Psoas muscle (tissue), 8 donors: Measurements from ENCODE around the gene HBQ1. TPM values are rescaled to one million over a fixed set of nuclear protein-coding genes. Genes with fewer than 3 reads are reported as not detected.
"Not testable (repeated sequence)": the region's sequence is repeated elsewhere in the genome, so short reads cannot be mapped to it uniquely, and the experiment has no call there.

Experiments used
- ATAC-seq, 4 donors: fragments of 200-7000 bp; cut with Tn5 transposase; one replicate each; pipeline ENCODE4 v1.9.1; 2020; ENCODE audit warnings: moderate library complexity in 3 of 4, mild to moderate bottlenecking in 2 of 4
- DNase-seq, 2 donors: peaks; one replicate each; pipeline ENCODE4 v3.0.0-alpha.2; 2020
- H3K27ac ChIP-seq: fragments of 200-600 bp; one replicate; pipeline ENCODE4 v1.8.0; 2022
- H3K27me3 ChIP-seq, 3 donors: fragments of 200-600 bp in 1 of 3; one replicate each; pipeline versions ENCODE4 v1.6.1 to v1.8.0; 2013 to 2022; ENCODE audit warnings: low read length in 2 of 3, mild to moderate bottlenecking in 2 of 3, moderate library complexity in 1 of 3; ENCODE audit not compliant: insufficient read depth in 3 of 3
- H3K36me3 ChIP-seq, 2 donors: fragments of 200-600 bp in 1 of 2; one replicate each; pipeline versions ENCODE4 v1.6.1 to v1.8.0; 2013 to 2022; ENCODE audit warnings: low read depth in 1 of 2, mild to moderate bottlenecking in 1 of 2, moderate library complexity in 1 of 2; ENCODE audit not compliant: insufficient read depth in 1 of 2
- H3K4me1 ChIP-seq: fragments of 200-600 bp; one replicate; pipeline ENCODE4 v1.8.0; 2022
- H3K4me3 ChIP-seq: fragments of 200-600 bp; one replicate; pipeline ENCODE4 v1.8.0; 2022; ENCODE audit warnings: mild to moderate bottlenecking
- H3K9me3 ChIP-seq: fragments of 200-600 bp; one replicate; pipeline ENCODE4 v1.8.0; 2022
- CTCF ChIP-seq: fragments of 200-600 bp; IDR thresholded peaks from one replicate; pipeline ENCODE4 v1.8.0; 2022; ENCODE audit warnings: antibody characterized with exemption
- WGBS, 3 donors: extraction: QIAGEN DNeasy Blood & Tissue Kit; methylation state at CpG; one replicate each; pipeline versions ENCODE4 v1.1.6 to v1.1.7; 2013; 5-methylcytosine and 5-hydroxymethylcytosine counted together
- intact Hi-C, 2 donors: fragments of 100-400 bp; cut with DNase I; formaldehyde crosslinking; loops; one replicate each; pipeline versions ENCODE4 v1.11.0 to v1.14.2; 2022
- polyA plus RNA-seq, 3 donors: library from polyadenylated mRNA; stranded (reverse); fragments of 200-250 nt; gene quantifications; one replicate each; pipeline ENCODE4 v1.2.3, GENCODE V29; 2013
- total RNA-seq, 4 donors: library from RNA; stranded (reverse); fragmentation: NEBNext Ultra II Directional in 2 of 4; extraction: Animal tissue kit (Norgen Biotek cat#: 25700) in 2 of 4; gene quantifications; one replicate each; pipeline versions ENCODE4 v1.2.1 to v1.2.4, GENCODE V29; 2021 to 2023
- donor health status: healthy with polysubstance abuse.
- donor health status: DM: no; HTN: no; CAD: no; lungs with moderate emphysema.
- donor health status: Bipolar disorder and iron deficiency.
- donor health status: healthy.
- donor health status: DM: yes; HTN: yes; CAD: no.
- donor health status: DM: no; HTN: no; CAD: no.
- donor health status: DM: no; HTN: no; CAD: no.
- donor health status: DM: yes; HTN: yes; CAD: no.

Gene HBQ1
- total and polyA plus RNA-seq, 7 donors, result 0.58 TPM; not detected in 6

DNA sequence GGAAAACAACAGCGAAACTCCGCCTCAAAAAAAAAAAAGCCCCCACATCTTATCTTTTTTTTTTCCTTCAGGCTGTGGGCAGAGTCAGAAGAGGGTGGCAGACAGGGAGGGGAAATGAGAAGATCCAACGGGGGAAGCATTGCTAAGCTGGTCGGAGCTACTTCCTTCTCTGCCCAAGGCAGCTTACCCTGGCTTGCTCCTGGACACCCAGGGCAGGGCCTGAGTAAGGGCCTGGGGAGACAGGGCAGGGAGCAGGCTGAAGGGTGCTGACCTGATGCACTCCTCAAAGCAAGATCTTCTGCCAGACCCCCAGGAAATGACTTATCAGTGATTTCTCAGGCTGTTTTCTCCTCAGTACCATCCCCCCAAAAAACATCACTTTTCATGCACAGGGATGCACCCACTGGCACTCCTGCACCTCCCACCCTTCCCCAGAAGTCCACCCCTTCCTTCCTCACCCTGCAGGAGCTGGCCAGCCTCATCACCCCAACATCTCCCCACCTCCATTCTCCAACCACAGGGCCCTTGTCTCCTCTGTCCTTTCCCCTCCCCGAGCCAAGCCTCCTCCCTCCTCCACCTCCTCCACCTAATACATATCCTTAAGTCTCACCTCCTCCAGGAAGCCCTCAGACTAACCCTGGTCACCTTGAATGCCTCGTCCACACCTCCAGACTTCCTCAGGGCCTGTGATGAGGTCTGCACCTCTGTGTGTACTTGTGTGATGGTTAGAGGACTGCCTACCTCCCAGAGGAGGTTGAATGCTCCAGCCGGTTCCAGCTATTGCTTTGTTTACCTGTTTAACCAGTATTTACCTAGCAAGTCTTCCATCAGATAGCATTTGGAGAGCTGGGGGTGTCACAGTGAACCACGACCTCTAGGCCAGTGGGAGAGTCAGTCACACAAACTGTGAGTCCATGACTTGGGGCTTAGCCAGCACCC, 5.0 kb upstream of the HBQ1 start:
- ATAC-seq (no peak), DNase-seq (no peak)
- Histone ChIP-seq H3K27ac (no peak overlapping the region), H3K27me3 (peaks cover 0 to 69% (median 35%) of the 10 kb centered on the region in 3 donors), H3K4me1 (no peaks in the 10 kb centered on the region), H3K9me3 (no peaks in the 10 kb centered on the region), H3K36me3 (no peaks in the 10 kb centered on the region), H3K4me3 (no peak overlapping the region)
- TF ChIP-seq CTCF, result no peak
- intact Hi-C loops, result no loop called here
- 20 to 37% (median 24%) methylated on average over 7 to 8 of the region's 8 CpGs for WGBS, 3 donors

DNA sequence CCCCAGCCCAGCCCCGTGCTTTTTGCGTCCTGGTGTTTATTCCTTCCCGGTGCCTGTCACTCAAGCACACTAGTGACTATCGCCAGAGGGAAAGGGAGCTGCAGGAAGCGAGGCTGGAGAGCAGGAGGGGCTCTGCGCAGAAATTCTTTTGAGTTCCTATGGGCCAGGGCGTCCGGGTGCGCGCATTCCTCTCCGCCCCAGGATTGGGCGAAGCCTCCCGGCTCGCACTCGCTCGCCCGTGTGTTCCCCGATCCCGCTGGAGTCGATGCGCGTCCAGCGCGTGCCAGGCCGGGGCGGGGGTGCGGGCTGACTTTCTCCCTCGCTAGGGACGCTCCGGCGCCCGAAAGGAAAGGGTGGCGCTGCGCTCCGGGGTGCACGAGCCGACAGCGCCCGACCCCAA, 4.3 kb upstream of the HBQ1 start:
- intact Hi-C loops, DNase-seq, H3K27ac ChIP-seq, H3K9me3 ChIP-seq, H3K4me1 ChIP-seq, H3K4me3 ChIP-seq, H3K36me3 ChIP-seq: not testable (repeated sequence)
- WGBS, 3 donors, result 1 to 2% (median 1%) methylated on average over 18 to 27 of the region's 39 CpGs
- ATAC-seq, result peak in 1 of 4 donors; percentile 4
- peaks cover 0 to 69% (median 35%) of the 10 kb centered on the region in 3 donors for H3K27me3 ChIP-seq

GRCh38 chr16:176477-177382, 3.5 kb upstream of the HBQ1 start, which contains the start of gene HBA1:
HBA1 (plus strand) TSS chr16:176680; CDS start chr16:176717, 37 bp downstream.
- Histone ChIP-seq H3K4me1 (peaks cover 11% of the 10 kb centered on the region), H3K27me3 (peaks cover 0 to 68% (median 31%) of the 10 kb centered on the region in 3 donors)
- H3K27ac ChIP-seq, DNase-seq, H3K9me3 ChIP-seq, intact Hi-C loops, H3K36me3 ChIP-seq, H3K4me3 ChIP-seq: not testable (repeated sequence)
- 1 to 6% (median 4%) methylated on average over 18 to 37 of the region's 88 CpGs for WGBS, 3 donors
- ATAC-seq, result peak in 2 of 4 donors; percentile 20 to 28

GRCh38 chr16:177394-177822, 2.9 kb upstream of the HBQ1 start:
- Histone ChIP-seq H3K36me3 (no peaks in the 10 kb centered on the region), H3K4me1 (peaks cover 11% of the 10 kb centered on the region), H3K27ac (no peak overlapping the region), H3K27me3 (peaks cover 0 to 67% (median 31%) of the 10 kb centered on the region in 3 donors), H3K4me3 (no peak overlapping the region), H3K9me3 (no peaks in the 10 kb centered on the region)
- no peak for DNase-seq
- intact Hi-C loops, result no loop called here
- ATAC-seq, result no peak
- 3 to 6% (median 4%) methylated on average over 13 of the region's 13 CpGs for WGBS, 3 donors
- TF ChIP-seq CTCF, result no peak

GRCh38 chr16:177981-178667, 2.1 kb upstream of the HBQ1 start:
- peaks cover 0 to 67% (median 31%) of the 10 kb centered on the region in 3 donors for H3K27me3 ChIP-seq
- no peak for TF ChIP-seq CTCF
- ATAC-seq, result no peak
- H3K36me3 ChIP-seq, result no peaks in the 10 kb centered on the region
- no peaks in the 10 kb centered on the region for H3K9me3 ChIP-seq
- intact Hi-C loops, result no loop called here
- peaks cover 11% of the 10 kb centered on the region for H3K4me1 ChIP-seq
- WGBS, 3 donors, result 71 to 76% (median 72%) methylated on average over 11 of the region's 11 CpGs
- H3K4me3 ChIP-seq, result no peak overlapping the region
- no peak for DNase-seq
- H3K27ac ChIP-seq, result no peak overlapping the region
